ENCODE data around the gene SWAP70. TPM values are rescaled to one million over a fixed set of nuclear protein-coding genes. Genes with fewer than 3 reads are reported as not detected.

The SWAP70 gene
- total and polyA plus RNA-seq, 10 of the 15 experiments (the other 5 are each of a cell fraction or from before 2014, with no cell fraction given): 20.6 to 62.4 (median 41.7) TPM

DNA sequence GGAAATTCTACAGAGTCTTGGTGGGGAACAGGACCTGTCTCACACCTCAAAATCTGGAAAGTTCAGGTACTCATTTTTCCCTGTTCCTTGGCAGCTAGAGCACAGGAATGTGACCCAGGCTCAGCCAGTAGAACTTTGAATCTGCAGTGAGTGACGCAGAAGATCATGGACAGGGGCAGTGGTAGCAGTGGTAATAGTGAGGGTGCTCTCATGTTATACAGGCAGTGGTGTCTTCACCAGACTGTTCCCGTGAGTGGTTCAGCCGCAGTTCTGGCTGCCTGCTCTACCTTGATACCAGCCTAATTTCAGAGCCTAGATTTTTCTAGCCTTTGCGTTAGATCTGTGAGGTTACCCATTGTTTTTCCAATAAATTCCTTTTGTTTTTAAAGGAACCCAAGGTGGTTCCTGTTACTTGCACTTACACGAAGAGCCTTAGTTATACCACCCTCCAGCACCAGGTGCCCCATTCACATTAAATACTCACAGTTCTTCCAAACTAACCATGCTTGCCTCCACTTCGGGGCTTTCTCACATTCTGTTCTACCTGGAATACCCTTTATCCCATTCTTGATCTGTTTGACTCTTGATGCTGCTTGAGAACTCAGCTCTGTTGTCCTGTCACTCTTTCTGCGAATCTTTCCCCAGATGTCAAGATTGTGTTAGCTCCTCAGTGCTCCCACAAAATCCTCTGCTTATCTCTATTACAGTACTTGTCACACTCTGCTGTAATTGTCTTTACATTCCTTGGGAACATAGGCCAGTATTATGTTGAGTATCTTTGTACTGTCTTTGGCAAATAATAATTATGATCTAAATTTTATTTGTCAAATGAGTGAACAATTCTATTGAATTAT is 47.8 kb downstream of the SWAP70 start:
- Histone ChIP-seq H2AFZ (ENCODE audit: control insufficient read depth, low read depth, low read length) (no peak overlapping the region), H3K36me3 (ENCODE audit: control insufficient read depth in 2 of 2, insufficient read depth in 2 of 2, low read length in 1 of 2) (peaks cover 4 to 11% of the 10 kb centered on the region in 2 experiments; a peak in 3 of 4 replicates), H3K27me3 (replicated peaks in 1 of 2; ENCODE audit: control insufficient read depth in 2 of 2, insufficient read depth in 2 of 2, low read length in 1 of 2) (no peaks in the 10 kb centered on the region), H3K79me2 (ENCODE audit: control insufficient read depth, insufficient read depth, low read length) (peaks cover 45% of the 10 kb centered on the region), H3K4me3 (no peak overlapping the region), H3K4me2 (ENCODE audit: control insufficient read depth, insufficient read depth) (no peak overlapping the region), H3K9ac (ENCODE audit: control insufficient read depth, insufficient read depth, low read length) (no peak overlapping the region), H3K4me1 (ENCODE audit: control insufficient read depth, insufficient read depth, low read length) (peaks cover 22% of the 10 kb centered on the region), H3K27ac (ENCODE audit: control insufficient read depth, insufficient read depth) (no peak overlapping the region), H4K20me1 (ENCODE audit: control insufficient read depth, insufficient read depth) (no peaks in the 10 kb centered on the region), H3K9me3 (replicated peaks; ENCODE audit: control insufficient read depth, insufficient read depth, low read length) (peaks cover 17% of the 10 kb centered on the region)
- SMC1A ChIA-PET (ENCODE audit: uncharacterized antibody, unreplicated experiment): no interaction called here
- WGBS (ENCODE audit: insufficient coverage, insufficient replicate concordance, low lambda C conversion rate, missing lambda C conversion rate): 65% methylated on average over 7 of the region's 7 CpGs
- ATAC-seq: no peak
- no peak for FAIRE-seq
- in situ Hi-C loops (cut with MboI) (no loop called here), intact Hi-C loops (cut with micrococcal nuclease; ENCODE audit: unreplicated experiment) (no loop called here)
- CTCF ChIA-PET: no interaction called here
- POLR2A ChIA-PET: no interaction called here
- no peak for DNase-seq (ENCODE audit: low read depth, low spot score)
- no TSS peak for BruUV-seq (replicated peaks)
- RAD21 ChIA-PET (ENCODE audit: unreplicated experiment): no interaction called here
- TF ChIP-seq NFYA (IDR thresholded peaks at IDR 0.05; ENCODE audit: borderline replicate concordance, low read depth, low read length) (no peak), ZNF274 (IDR thresholded peaks at IDR 0.05; ENCODE audit: insufficient read depth, insufficient read length) (no peak), YY1 (IDR thresholded peaks at IDR 0.05; ENCODE audit: low read depth, low read length) (no peak), SRF (IDR thresholded peaks at IDR 0.05; ENCODE audit: low read depth in 2 of 2, low read length in 2 of 2) (no peak), HCFC1 (IDR thresholded peaks at IDR 0.05; ENCODE audit: low read length) (no peak), ZNF217 (IDR thresholded peaks at IDR 0.05) (no peak), HDAC6 (IDR thresholded peaks at IDR 0.05; ENCODE audit: unreplicated experiment) (no peak), SIX5 (IDR thresholded peaks at IDR 0.05; ENCODE audit: low read depth, low read length, severe bottlenecking) (no peak), PAX8 (IDR thresholded peaks at IDR 0.05) (no peak), TAF1 (IDR thresholded peaks at IDR 0.05; ENCODE audit: borderline replicate concordance, low read depth, low read length) (no peak), TBL1XR1 (IDR thresholded peaks at IDR 0.05; ENCODE audit: low read depth, low read length) (no peak)
- TF ChIP-seq, protein P1, sequence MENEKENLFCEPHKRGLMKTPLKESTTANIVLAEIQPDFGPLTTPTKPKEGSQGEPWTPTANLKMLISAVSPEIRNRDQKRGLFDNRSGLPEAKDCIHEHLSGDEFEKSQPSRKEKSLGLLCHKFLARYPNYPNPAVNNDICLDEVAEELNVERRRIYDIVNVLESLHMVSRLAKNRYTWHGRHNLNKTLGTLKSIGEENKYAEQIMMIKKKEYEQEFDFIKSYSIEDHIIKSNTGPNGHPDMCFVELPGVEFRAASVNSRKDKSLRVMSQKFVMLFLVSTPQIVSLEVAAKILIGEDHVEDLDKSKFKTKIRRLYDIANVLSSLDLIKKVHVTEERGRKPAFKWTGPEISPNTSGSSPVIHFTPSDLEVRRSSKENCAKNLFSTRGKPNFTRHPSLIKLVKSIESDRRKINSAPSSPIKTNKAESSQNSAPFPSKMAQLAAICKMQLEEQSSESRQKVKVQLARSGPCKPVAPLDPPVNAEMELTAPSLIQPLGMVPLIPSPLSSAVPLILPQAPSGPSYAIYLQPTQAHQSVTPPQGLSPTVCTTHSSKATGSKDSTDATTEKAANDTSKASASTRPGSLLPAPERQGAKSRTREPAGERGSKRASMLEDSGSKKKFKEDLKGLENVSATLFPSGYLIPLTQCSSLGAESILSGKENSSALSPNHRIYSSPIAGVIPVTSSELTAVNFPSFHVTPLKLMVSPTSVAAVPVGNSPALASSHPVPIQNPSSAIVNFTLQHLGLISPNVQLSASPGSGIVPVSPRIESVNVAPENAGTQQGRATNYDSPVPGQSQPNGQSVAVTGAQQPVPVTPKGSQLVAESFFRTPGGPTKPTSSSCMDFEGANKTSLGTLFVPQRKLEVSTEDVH (IDR thresholded peaks at IDR 0.05; ENCODE audit: low read depth, partially characterized antibody): no peak
- TF ChIP-seq, protein P2, sequence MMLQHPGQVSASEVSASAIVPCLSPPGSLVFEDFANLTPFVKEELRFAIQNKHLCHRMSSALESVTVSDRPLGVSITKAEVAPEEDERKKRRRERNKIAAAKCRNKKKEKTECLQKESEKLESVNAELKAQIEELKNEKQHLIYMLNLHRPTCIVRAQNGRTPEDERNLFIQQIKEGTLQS (IDR thresholded peaks at IDR 0.05; ENCODE audit: borderline replicate concordance, extremely low read depth, low read depth, low read length): no peak
- TF ChIP-seq, protein P3, sequence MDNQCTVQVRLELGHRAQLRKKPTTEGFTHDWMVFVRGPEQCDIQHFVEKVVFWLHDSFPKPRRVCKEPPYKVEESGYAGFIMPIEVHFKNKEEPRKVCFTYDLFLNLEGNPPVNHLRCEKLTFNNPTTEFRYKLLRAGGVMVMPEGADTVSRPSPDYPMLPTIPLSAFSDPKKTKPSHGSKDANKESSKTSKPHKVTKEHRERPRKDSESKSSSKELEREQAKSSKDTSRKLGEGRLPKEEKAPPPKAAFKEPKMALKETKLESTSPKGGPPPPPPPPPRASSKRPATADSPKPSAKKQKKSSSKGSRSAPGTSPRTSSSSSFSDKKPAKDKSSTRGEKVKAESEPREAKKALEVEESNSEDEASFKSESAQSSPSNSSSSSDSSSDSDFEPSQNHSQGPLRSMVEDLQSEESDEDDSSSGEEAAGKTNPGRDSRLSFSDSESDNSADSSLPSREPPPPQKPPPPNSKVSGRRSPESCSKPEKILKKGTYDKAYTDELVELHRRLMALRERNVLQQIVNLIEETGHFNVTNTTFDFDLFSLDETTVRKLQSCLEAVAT (IDR thresholded peaks at IDR 0.05): no peak
- TF ChIP-seq, protein P4, sequence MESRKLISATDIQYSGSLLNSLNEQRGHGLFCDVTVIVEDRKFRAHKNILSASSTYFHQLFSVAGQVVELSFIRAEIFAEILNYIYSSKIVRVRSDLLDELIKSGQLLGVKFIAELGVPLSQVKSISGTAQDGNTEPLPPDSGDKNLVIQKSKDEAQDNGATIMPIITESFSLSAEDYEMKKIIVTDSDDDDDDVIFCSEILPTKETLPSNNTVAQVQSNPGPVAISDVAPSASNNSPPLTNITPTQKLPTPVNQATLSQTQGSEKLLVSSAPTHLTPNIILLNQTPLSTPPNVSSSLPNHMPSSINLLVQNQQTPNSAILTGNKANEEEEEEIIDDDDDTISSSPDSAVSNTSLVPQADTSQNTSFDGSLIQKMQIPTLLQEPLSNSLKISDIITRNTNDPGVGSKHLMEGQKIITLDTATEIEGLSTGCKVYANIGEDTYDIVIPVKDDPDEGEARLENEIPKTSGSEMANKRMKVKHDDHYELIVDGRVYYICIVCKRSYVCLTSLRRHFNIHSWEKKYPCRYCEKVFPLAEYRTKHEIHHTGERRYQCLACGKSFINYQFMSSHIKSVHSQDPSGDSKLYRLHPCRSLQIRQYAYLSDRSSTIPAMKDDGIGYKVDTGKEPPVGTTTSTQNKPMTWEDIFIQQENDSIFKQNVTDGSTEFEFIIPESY (IDR thresholded peaks at IDR 0.05): no peak
- TF ChIP-seq, protein P5, sequence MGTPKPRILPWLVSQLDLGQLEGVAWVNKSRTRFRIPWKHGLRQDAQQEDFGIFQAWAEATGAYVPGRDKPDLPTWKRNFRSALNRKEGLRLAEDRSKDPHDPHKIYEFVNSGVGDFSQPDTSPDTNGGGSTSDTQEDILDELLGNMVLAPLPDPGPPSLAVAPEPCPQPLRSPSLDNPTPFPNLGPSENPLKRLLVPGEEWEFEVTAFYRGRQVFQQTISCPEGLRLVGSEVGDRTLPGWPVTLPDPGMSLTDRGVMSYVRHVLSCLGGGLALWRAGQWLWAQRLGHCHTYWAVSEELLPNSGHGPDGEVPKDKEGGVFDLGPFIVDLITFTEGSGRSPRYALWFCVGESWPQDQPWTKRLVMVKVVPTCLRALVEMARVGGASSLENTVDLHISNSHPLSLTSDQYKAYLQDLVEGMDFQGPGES (IDR thresholded peaks at IDR 0.05): no peak

All from GM12878 (cell line).